Sciatic nerve (tissue), 2 donors: ENCODE measurements around the gene GBX2. TPM values are rescaled to one million over a fixed set of nuclear protein-coding genes. Genes with fewer than 3 reads are reported as not detected.
"Not testable (repeated sequence)": the region's sequence is repeated elsewhere in the genome, so short reads cannot be mapped to it uniquely, and the experiment has no call there.

Experiments
- ATAC-seq: fragments of 200-7000 bp; cut with Tn5 transposase; one replicate; pipeline ENCODE4 v1.9.1; 2020; ENCODE audit warnings: mild to moderate bottlenecking, moderate library complexity
- DNase-seq: peaks from one replicate; pipeline ENCODE4 v3.0.0-alpha.2; 2020; ENCODE audit warnings: low spot score
- intact Hi-C: fragments of 100-400 bp; cut with DNase I; formaldehyde crosslinking; loops from one replicate; pipeline ENCODE4 v1.14.2; 2022
- total RNA-seq: library from RNA; stranded (reverse); fragmentation: NEBNext Ultra II Directional; extraction: Animal tissue kit (Norgen Biotek cat#: 25700); gene quantifications from one replicate; pipeline ENCODE4 v1.2.1, GENCODE V29; 2021
- donor health status: DM: no; HTN: no; CAD: no.
- donor health status: DM: no; HTN: no; CAD: no.

GBX2 gene
- total RNA-seq, 1 donor from 2014 or later: not detected

- DNase-seq: no peak
Measured at GRCh38 chr2:236160366-236161081, 7.7 kb downstream of the GBX2 start.

GRCh38 chr2:236159778-236160170 is 8.4 kb downstream of the GBX2 start:
- DNase-seq: no peak
- intact Hi-C loops: loop anchor here (10.0 kb wide), 1 partner anchor 385 kb away; no protein-coding TSS in a partner anchor
- no peak for ATAC-seq

More at GRCh38 chr2:236160366-236161081, 7.7 kb downstream of the GBX2 start:
- intact Hi-C loops: loop anchor here (10.0 kb wide), 1 partner anchor 386 kb away; no protein-coding TSS in a partner anchor
- no peak for ATAC-seq

- DNase-seq: no peak
- ATAC-seq: no peak
- intact Hi-C loops: no loop called here
Measured at GRCh38 chr2:236158969-236159777, 9.0 kb downstream of the GBX2 start.

- DNase-seq (no peak), ATAC-seq (no peak)
- intact Hi-C loops: no loop called here
Measured at GRCh38 chr2:236157815-236158498, 10.2 kb downstream of the GBX2 start.

DNA sequence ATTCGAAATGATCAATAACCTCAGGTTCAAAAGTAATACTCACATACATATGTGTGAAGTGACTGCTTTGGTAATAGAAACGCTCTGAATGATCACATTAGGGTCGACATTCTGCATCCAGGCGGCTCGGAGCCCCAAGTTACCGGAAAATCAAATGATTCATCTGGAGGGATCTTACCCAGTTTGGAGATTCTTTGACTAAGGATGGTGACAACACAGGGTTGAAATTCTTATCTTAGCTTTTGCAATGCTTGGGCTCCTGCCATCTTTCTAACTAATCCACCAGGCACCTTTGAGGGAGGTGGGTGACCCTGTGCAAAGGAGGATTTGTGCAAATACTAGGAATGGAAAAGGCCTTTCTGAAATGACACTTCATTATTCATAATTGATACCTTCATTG is 10.8 kb downstream of the GBX2 start:
- no peak for DNase-seq

DNA sequence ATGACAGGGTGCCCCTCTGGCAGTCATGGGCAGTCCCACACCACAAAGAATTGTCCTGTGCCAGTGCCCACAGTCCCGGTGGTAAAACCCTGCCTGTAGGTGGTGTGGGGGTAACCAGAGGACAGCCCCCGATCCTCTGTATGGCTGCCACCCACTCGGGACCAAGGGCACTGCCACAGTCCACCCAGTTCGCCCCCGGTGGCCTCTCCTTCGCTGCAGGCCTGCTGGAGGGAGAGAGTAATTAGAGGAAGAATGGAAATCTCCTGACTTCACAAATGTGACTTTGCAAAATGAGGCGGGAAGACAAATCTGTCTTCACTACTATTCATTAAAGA is 11.4 kb downstream of the GBX2 start:
- no peak for DNase-seq
- ATAC-seq: no peak
- intact Hi-C loops: no loop called here

More for the DNA sequence above, 10.8 kb downstream of the GBX2 start:
- intact Hi-C loops: no loop called here
- no peak for ATAC-seq

DNA sequence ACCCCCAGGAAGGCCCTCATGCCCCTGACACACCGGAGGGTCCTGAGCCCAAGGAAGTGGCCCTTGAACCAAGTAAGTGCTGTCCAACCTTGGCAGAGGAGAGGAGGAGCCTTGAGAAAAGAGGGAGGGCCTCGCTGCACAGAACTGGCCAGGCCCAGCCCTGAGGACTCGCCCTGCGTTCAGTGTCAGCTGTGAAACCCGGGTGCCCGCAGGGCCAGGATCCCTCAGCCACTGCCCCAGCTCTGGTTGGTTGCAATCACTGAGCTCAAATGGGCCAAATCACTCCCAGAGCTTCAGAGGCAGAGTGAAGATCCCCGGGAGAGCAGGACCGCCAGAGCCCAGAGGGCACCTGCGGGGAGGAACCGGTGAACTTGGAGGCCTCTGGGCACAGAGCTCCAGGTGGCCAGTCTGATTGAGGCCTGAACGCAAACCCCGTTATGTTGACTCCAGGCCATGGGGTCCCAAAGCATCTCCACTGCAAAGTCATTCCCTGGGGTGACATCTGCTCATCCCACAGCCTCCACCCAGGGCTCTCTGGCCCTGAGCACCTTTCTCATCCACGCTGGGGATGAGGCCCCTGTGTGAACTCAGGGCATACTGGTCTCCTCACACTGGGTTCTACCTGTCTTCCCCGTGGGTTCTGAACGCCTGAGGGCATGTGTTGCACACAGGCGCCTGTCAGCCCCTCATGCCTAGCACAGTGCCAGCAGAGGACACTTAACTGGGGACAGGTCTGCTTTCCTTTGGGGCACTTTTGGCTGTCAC is 11.9 kb downstream of the GBX2 start:
- DNase-seq: no peak
- intact Hi-C loops: no loop called here
- ATAC-seq: no peak

DNA sequence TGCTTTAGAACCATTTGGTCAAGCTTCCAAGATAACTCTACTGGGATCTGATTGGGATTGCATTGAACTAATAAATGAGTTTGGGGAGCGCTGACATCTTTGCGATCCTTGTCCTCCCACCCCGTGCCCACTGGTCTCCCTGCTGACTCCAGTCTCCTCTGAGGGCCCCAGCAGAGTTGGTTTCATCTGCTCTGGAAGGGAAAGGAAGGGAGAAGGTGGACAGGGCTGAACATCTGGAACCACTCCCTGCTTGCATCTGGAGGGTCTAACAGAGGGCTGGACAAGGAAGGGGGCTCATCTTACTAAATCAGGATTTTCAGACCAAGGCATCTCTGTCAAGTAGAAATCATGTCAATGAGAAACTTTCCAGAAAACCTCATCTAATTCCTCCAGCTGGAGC is 12.8 kb downstream of the GBX2 start:
- no peak for DNase-seq
- intact Hi-C loops: no loop called here
- ATAC-seq: no peak

- no peak for ATAC-seq
- DNase-seq: no peak
- intact Hi-C loops: no loop called here
Measured at GRCh38 chr2:236146436-236146835, 21.8 kb downstream of the GBX2 start.

DNA sequence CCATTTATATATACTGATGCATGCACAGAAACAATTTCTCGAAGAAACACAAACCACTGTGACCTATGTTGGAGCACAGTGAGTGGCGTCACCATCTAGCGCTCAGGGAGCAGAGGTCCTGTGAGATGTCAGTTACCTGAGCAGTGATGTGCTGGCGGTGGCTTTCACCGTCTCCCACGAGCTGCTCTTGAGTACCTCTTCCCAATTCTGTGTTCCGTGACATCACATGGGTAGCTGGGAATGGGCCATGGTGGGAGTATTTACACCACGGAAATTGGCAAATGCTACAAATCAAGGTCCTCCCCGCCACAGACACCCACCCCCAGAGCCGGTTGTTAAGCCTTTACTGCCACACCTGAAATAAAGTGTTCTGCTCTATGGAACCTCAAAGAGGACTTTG is 24.4 kb downstream of the GBX2 start:
- ATAC-seq: no peak
- intact Hi-C loops: no loop called here
- no peak for DNase-seq

- DNase-seq, intact Hi-C loops: not testable (repeated sequence)
Measured at GRCh38 chr2:236141616-236142015, 26.6 kb downstream of the GBX2 start.

DNA sequence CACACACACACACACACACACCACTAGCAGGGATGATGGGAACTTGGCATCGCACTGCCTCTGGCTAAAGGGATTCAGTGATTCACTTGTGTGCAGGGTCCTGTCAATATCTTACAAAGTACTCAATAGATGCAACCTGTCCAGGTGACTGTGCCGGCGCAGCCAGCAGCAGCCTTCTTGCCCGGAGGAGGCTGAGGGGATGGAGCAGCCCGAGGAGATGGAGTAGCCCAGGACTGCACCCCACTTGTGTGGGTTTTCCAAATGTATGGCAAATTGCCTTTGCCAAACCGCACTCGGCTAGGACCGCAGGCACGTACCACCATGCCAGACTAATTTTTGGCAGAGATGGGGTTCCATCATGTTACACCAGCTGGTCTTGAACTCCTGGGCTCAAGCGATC is 31.1 kb downstream of the GBX2 start:
- DNase-seq: no peak
- no peak for ATAC-seq
- intact Hi-C loops: no loop called here

More at GRCh38 chr2:236141616-236142015, 26.6 kb downstream of the GBX2 start:
- ATAC-seq: not testable (repeated sequence)

DNA sequence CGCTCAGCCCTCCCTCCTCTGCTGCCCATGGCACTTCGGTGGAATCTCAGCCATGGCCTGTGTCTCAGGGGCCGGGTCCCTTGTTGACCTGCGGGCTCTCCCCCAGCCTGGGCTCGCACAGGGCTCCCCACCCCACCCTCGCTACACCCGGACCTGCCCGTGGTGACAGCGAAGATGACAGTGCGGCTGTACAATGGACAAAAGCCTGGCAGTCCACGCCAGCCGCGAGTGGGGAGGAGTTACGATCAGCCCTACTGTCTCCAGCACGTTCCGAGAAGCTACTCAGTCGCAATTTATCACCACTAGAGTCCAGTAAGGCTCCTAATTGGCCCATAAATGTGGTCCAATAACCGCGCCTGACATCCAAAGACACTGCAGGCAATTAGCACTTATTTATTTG is 31.6 kb downstream of the GBX2 start:
- DNase-seq (no peak), ATAC-seq (no peak)
- intact Hi-C loops: no loop called here

DNA sequence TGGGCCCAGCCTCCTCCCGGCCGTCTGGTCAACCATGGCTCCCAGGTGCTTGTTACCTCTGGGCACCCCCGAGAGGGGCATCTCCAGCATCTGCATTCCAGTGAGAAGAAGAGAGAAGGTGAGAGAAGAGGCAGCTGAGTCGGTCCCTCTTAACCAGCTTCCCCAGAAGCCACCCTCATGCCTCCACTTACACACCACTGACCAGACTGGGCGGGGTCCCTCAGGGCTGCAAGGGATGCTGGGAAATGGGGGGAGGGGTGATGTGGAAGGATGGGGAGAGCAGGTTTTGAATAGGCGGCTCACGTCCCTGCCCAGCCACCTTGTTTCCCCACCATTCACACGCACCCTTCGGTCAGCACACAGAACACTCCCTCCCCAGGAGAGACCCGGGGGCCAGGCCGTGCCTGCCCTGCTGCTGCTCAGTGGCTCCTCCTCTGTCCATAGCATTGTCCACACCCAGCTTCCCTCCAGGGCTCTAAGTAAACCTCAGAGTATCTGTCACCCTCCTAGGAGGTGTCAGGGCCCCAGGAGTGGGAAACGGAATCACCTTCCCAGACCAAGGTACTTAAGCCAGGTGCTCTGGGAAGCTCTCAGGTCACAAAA is 34.7 kb downstream of the GBX2 start:
- ATAC-seq: no peak
- no peak for DNase-seq

GRCh38 chr2:236131073-236131692 is 37.0 kb downstream of the GBX2 start:
- no peak for DNase-seq
- intact Hi-C loops: no loop called here
- ATAC-seq: no peak

More for the DNA sequence above, 34.7 kb downstream of the GBX2 start:
- intact Hi-C loops: no loop called here

- intact Hi-C loops: no loop called here
- ATAC-seq (no peak), DNase-seq (no peak)
Measured at GRCh38 chr2:236130349-236130998, 37.7 kb downstream of the GBX2 start.

DNA sequence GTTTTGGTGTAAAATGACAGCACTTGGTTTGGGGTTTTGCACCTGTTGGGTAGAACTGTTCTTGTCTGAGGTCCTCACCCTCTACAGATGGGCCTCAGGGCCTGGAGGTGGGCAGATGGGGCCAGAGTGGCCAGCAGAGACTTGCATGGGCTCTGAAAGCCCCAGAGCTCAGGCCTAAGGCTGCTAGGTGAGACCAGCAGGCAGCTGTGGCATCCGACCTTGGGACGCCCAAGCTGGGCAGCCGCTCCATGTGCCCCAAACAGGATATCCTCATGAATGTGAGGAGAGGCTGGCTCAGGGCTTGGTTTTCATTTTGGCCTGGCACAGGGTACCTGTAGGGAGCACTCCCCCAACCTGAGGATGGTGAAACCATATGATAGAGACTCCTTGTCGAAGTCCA is 38.3 kb downstream of the GBX2 start:
- ATAC-seq (no peak), DNase-seq (no peak)
- intact Hi-C loops: no loop called here

DNA sequence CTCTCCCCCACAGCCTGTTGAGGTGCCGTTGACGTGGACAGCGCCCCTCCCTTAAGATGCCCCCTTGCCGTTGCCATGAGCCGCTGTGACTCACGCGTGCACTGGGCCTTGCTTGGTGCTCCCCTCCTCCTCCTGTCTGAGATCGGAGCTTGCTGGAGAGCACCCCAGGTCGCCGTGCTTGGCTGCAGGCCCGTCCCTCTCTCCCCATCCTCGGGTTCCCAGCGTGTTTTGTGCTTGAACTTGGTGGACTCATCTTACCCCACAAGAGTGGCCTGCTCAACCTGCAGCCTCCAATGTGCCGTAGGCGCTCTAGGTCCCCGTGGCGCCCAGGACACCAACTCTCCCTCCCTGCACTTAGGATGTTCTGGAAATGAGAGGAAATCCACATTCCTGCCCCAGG is 39.9 kb downstream of the GBX2 start:
- DNase-seq: no peak
- ATAC-seq: no peak
- intact Hi-C loops: no loop called here
